Smooth muscle cell of the umbilical artery (primary cell): ENCODE results near the gene CBX8. TPM values are rescaled to one million over a fixed set of nuclear protein-coding genes. Genes with fewer than 3 reads are reported as not detected.

ENCODE experiments used
- total RNA-seq: library from RNA; depleted of rRNA; stranded (reverse); fragments of >200 nt; gene quantifications from 2 replicates; pipeline ENCODE4 v1.2.3, GENCODE V29; 2014

CBX8 gene
- 3.6 and 5.6 TPM in 2 replicates for total RNA-seq

DNA sequence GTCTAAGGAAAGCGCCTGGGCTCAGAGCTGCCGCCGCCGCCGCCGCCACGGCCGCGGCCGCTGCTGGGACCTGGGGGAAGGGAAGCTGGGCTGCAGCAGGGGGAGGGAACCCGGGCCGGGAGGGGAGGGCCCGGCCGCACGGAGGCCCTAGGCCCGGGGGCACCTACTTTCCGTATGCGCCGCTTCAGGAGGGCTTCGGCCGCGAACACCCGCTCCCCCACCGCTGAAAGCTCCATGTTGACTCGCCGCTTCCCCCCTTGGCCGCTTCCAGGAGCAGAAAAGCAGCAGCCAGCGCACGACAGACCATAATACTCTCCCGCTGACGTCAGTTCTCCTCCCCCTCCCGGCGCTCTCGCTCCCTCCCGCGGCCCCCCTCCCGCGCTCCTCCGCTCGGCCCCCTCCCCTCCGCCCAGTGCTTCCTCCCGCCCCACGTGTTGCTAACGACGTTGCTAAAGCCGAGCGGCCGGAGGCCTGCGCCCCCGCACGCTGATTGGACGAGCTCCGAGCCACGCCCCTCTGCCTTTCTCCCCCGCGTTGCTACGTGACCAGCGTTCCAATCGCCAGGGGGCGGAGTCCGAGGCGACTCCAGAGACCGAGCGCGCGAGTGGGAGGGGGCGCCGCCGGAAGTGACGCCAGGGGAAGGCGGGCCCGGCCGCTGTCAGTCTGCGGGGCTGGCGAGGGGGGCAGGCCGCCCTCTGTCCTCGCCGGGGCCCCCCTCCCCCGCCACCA, at the start of gene CBX8:
Gene CBX8, minus strand, starts transcription at position 315 of the 729 bp plus-strand sequence. Its CDS starts 79 bp downstream, at position 236.

DNA sequence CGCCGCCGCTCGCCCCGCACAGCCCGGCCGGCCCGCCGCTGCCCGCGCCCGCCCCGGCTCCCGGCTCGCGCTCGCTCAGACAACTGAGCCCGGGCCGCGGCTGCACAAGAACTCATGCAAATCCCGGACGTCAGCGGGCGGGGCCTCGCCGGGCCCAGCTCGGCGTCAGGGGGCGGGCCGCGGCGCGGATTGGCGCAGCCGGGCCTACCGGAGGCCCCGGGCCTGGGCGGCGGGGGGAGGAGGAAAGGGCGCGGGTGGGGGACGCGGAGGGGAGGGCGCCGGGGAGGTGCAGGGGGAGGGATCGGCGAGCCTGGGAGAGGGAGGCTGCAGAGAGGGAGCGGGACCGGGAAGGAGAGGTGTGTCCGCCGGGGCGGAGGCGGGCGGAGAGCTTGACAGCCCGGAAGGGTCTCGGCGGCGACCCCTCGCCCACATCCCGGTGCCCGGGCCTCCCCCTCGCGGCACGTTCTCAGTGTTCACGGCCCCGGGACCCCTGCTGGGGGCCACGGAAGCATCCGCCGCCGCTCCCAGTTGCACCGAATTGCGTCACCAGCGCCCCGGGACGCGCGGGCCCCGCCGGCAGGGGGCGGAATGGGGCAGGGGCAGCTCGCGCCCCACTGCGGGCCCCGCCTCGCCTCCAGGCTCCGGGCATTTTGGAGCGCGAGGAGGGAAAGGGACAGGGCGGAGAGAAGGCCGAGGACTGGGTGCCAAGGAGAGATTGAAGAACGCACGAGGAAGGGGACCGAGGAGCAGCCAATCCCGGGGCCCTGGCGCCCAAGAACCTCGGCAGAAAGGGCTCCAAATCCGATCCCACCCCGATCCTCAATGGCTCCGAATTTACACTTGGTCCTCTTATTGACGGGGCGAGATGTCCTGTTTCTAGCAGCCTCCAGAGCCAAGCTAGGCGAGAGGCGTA, 42.7 kb upstream of the CBX8 start, which contains the start of gene CBX4:
Gene CBX4, minus strand, starts transcription at position 85 of the 913 bp plus-strand sequence. CDS start 189 bp downstream, outside the sequence.

DNA sequence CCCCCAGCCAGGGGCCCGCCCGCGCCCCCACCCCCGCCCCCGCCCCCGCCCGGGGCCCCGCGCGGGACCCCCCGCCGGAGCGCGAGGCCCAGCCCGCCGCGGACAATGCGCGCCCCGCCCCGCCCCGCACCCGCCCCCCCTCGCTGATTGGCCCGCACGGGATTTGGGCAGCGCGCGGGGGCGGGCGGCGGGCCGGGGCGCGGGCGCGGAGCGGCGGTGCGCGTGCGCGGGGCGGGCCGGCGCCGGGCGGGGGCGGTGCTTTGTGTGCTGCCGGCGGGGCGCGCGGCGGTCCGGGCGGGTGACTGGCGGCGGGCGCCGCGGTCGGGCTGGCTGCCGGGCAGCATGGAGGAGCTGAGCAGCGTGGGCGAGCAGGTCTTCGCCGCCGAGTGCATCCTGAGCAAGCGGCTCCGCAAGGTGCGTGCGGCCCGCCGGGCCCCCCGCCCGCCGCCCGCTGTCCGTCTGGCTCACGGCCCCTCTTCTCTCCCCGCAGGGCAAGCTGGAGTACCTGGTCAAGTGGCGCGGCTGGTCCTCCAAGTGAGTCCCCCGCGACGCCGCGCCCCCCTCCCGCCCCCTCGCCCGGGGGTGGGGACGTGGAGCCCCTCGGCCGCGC, 18.9 kb downstream of the CBX8 start, which contains the start of gene CBX2:
Gene CBX2, plus strand, starts transcription at position 255 of the 610 bp plus-strand sequence. Its CDS starts 88 bp downstream, at position 343.

Other genes starting within 250 kb of the CBX8 start
- gene RBFOX3, start 186.0 kb downstream of the CBX8 start, total RNA-seq = not detected in 2 replicates
- not detected in 2 replicates for gene ENPP7, start 66.1 kb downstream of the CBX8 start, total RNA-seq
- 0.89 and 3.8 TPM in 2 replicates for gene CBX2, start 18.9 kb downstream of the CBX8 start, total RNA-seq
- 12.8 and 13.1 TPM in 2 replicates for gene CBX4, start 42.4 kb upstream of the CBX8 start, total RNA-seq
- gene TBC1D16, start 238.8 kb upstream of the CBX8 start, total RNA-seq = 38.3 and 63.0 TPM in 2 replicates
- 2.5 and 5.6 TPM in 2 replicates for gene CCDC40, start 239.6 kb upstream of the CBX8 start, total RNA-seq